K562 (cell line): ENCODE measurements around the gene CAMK1D. TPM values are rescaled to one million over a fixed set of nuclear protein-coding genes. Genes with fewer than 3 reads are reported as not detected.

Source experiments
- ZNF232 ChIP-seq: sonication (generic); formaldehyde crosslinking; IDR thresholded peaks from 2 replicates; pipeline ENCODE4 v1.8.0; 2022; ENCODE audit warnings: mild to moderate bottlenecking, missing genetic modification reagents
- ZNF274 ChIP-seq: IDR thresholded peaks from 2 replicates; pipeline ENCODE4 v1.6.1; 2011; ENCODE audit warnings: low read depth, mild to moderate bottlenecking, low read length, moderate library complexity, borderline replicate concordance
- polyA plus RNA-seq, 8 experiments: library from polyadenylated mRNA; depleted of rRNA in 4 of 8; stranded (reverse) in 5 of 8; unstranded in 3 of 8; fragments of >200 nt; fragmentation: Nextera tagmentation in 2 of 8; fragmentation: Illumina TruSeq in 1 of 8; extraction: Ambion mirVana in 2 of 8; extraction: Trizol in 1 of 8; gene quantifications; 2 replicates each; pipeline versions ENCODE4 v1.2.1 to v1.2.3, GENCODE V29; 2011 to 2014; ENCODE audit warnings: inconsistent platforms in 1 of 8, missing spikeins in 1 of 8
- total RNA-seq, 7 experiments: library from RNA; depleted of rRNA in 6 of 7; stranded (reverse); fragments of >200 nt in 6 of 7; fragmentation: Illumina TruSeq in 2 of 7; extraction: Trizol in 2 of 7; gene quantifications; 2 replicates each; pipeline versions ENCODE4 v1.2.1 to v1.2.3, GENCODE V29; 2011 to 2021; ENCODE audit warnings: low replicate concordance in 1 of 7
- TF ChIP-seq, protein P1 (sequence below): fragments of 250-450 bp; sonication (Bioruptor Pico); IDR thresholded peaks from 2 replicates; pipeline ENCODE4 v1.4.0; 2020; ENCODE audit warnings: mild to moderate bottlenecking, moderate library complexity, borderline replicate concordance
- TF ChIP-seq, protein P2 (sequence below): fragments of 450-650 bp; formaldehyde crosslinking; IDR thresholded peaks from 2 replicates; pipeline ENCODE4 v1.4.0; 2022; ENCODE audit warnings: missing genetic modification characterization
- TF ChIP-seq, protein P3 (sequence below), 2 experiments: IDR thresholded peaks; 2 replicates each; pipeline ENCODE4 v1.6.1; 2012; ENCODE audit warnings: improper control_type of control experiment in 2 of 2, low read depth in 2 of 2, low read length in 2 of 2, borderline replicate concordance in 1 of 2
- TF ChIP-seq, protein P4 (sequence below): fragments of 250-450 bp; sonication (Bioruptor Pico); IDR thresholded peaks from 2 replicates; pipeline ENCODE4 v1.5.0; 2020; ENCODE audit warnings: mild to moderate bottlenecking

Gene CAMK1D
- total and polyA plus RNA-seq, 9 of the 15 experiments (the other 6 are each of a cell fraction or from before 2014, with no cell fraction given), result 0.12 to 0.24 (median 0.20) TPM; not detected in 5

DNA sequence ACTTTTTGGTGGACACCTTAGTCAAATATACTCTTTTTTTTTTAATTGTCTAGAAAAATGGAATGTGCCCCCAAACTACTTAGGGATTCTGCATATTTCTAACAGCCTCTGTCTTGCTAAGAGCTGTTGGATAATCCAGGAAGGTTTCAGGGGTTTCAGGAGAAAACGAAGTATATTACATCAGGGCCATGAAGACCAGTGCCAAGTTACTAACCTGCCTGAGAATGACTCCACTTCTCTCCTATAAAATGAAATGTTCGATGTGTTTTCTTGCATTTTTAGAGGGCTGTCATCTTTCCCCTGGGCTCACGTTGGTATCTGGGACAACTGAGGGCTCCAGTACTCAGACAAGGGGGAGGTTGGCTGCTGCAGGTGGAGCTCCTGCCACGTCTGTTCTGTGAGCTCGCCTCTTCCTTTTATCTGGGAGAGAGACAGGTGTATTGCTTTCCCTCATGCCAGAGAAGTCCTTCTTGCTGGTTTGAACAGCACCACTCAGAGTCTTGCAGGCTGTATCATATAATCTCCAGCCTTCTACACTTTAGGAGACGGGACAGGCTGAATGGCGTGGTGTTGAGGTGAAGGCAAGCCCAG lies 71.3 kb downstream of the CAMK1D start (continued):
- TF ChIP-seq, protein P1, sequence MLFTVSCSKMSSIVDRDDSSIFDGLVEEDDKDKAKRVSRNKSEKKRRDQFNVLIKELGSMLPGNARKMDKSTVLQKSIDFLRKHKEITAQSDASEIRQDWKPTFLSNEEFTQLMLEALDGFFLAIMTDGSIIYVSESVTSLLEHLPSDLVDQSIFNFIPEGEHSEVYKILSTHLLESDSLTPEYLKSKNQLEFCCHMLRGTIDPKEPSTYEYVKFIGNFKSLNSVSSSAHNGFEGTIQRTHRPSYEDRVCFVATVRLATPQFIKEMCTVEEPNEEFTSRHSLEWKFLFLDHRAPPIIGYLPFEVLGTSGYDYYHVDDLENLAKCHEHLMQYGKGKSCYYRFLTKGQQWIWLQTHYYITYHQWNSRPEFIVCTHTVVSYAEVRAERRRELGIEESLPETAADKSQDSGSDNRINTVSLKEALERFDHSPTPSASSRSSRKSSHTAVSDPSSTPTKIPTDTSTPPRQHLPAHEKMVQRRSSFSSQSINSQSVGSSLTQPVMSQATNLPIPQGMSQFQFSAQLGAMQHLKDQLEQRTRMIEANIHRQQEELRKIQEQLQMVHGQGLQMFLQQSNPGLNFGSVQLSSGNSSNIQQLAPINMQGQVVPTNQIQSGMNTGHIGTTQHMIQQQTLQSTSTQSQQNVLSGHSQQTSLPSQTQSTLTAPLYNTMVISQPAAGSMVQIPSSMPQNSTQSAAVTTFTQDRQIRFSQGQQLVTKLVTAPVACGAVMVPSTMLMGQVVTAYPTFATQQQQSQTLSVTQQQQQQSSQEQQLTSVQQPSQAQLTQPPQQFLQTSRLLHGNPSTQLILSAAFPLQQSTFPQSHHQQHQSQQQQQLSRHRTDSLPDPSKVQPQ, result no peak
- TF ChIP-seq, protein P2, sequence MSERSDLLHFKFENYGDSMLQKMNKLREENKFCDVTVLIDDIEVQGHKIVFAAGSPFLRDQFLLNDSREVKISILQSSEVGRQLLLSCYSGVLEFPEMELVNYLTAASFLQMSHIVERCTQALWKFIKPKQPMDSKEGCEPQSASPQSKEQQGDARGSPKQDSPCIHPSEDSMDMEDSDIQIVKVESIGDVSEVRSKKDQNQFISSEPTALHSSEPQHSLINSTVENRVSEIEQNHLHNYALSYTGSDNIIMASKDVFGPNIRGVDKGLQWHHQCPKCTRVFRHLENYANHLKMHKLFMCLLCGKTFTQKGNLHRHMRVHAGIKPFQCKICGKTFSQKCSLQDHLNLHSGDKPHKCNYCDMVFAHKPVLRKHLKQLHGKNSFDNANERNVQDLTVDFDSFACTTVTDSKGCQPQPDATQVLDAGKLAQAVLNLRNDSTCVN (CRISPR knock-in tag), result no peak
- TF ChIP-seq, protein P3, sequence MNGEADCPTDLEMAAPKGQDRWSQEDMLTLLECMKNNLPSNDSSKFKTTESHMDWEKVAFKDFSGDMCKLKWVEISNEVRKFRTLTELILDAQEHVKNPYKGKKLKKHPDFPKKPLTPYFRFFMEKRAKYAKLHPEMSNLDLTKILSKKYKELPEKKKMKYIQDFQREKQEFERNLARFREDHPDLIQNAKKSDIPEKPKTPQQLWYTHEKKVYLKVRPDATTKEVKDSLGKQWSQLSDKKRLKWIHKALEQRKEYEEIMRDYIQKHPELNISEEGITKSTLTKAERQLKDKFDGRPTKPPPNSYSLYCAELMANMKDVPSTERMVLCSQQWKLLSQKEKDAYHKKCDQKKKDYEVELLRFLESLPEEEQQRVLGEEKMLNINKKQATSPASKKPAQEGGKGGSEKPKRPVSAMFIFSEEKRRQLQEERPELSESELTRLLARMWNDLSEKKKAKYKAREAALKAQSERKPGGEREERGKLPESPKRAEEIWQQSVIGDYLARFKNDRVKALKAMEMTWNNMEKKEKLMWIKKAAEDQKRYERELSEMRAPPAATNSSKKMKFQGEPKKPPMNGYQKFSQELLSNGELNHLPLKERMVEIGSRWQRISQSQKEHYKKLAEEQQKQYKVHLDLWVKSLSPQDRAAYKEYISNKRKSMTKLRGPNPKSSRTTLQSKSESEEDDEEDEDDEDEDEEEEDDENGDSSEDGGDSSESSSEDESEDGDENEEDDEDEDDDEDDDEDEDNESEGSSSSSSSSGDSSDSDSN (IDR thresholded peaks at IDR 0.05; ENCODE audit: borderline replicate concordance in 1 of 2, low read depth in 2 of 2, low read length in 2 of 2), result no peak
- TF ChIP-seq, protein P4, sequence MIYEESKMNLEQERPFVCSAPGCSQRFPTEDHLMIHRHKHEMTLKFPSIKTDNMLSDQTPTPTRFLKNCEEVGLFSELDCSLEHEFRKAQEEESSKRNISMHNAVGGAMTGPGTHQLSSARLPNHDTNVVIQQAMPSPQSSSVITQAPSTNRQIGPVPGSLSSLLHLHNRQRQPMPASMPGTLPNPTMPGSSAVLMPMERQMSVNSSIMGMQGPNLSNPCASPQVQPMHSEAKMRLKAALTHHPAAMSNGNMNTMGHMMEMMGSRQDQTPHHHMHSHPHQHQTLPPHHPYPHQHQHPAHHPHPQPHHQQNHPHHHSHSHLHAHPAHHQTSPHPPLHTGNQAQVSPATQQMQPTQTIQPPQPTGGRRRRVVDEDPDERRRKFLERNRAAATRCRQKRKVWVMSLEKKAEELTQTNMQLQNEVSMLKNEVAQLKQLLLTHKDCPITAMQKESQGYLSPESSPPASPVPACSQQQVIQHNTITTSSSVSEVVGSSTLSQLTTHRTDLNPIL (CRISPR knock-in tag), result no peak
- TF ChIP-seq ZNF274 (no peak), ZNF232 (CRISPR knock-in tag) (no peak)
